ENCODE measurements around the gene PCDHGB2. TPM values are rescaled to one million over a fixed set of nuclear protein-coding genes. Genes with fewer than 3 reads are reported as not detected.
"Not testable (repeated sequence)": the region's sequence is repeated elsewhere in the genome, so short reads cannot be mapped to it uniquely, and the experiment has no call there.

Gene PCDHGB2
- polyA plus RNA-seq, 1 donor (not counting 4 experiments of a cell fraction or from before 2014, with no cell fraction given), result 0.12 TPM

GRCh38 chr5:141392429-141393198 lies 32.8 kb downstream of the PCDHGB2 start, which contains the start of gene PCDHGA8:
Gene PCDHGA8, plus strand, starts transcription at chr5:141392633. Its CDS starts 181 bp downstream, at chr5:141392814.
- H3K4me3 ChIP-seq (ENCODE audit: control insufficient read depth in 2 of 3, extremely low read depth in 1 of 3, insufficient read depth in 2 of 3, low read depth in 1 of 3, low read length in 3 of 3), result no peak within 1 kb of the TSS
- H3K27me3 ChIP-seq (ENCODE audit: control insufficient read depth, extremely low read depth, insufficient read depth, low read length), result peaks cover 11% of the 10 kb centered on the region
- DNase-seq (ENCODE audit: low read depth, low spot score) (no peak), FAIRE-seq (no peak)
- no peaks in the 10 kb centered on the region for H3K36me3 ChIP-seq (ENCODE audit: control insufficient read depth in 2 of 2, extremely low read depth in 1 of 2, insufficient read depth in 2 of 2, low read length in 2 of 2)
- H3K9me1 ChIP-seq (ENCODE audit: control insufficient read depth, extremely low read depth, insufficient read depth, low read length), result no peaks in the 10 kb centered on the region
- no peak within 1 kb of the TSS for H3K4me2 ChIP-seq (ENCODE audit: control insufficient read depth, extremely low read depth, insufficient read depth, low read depth, low read length)
- no peaks in the 10 kb centered on the region for H3K4me1 ChIP-seq (ENCODE audit: control insufficient read depth, extremely low read depth, insufficient read depth, low read length)
- peaks cover 29% of the 10 kb centered on the region for H3K9me3 ChIP-seq (ENCODE audit: control insufficient read depth, low read depth, low read length)
- H3K9ac ChIP-seq (ENCODE audit: control insufficient read depth, extremely low read depth, insufficient read depth, low read length), result no peak within 1 kb of the TSS
- TF ChIP-seq EZH2 (IDR thresholded peaks at IDR 0.05; ENCODE audit: low read length) (no peak), CTCF (optimal IDR thresholded peaks at IDR 0.05 in 1 of 3, IDR thresholded peaks at IDR 0.05 in 1 of 3, conservative IDR thresholded peaks at IDR 0.05 in 1 of 3; ENCODE audit: extremely low read depth in 1 of 3, insufficient read depth in 2 of 3, low read length in 3 of 3) (peak in 1 of 3 experiments; percentile 4)
- dilution Hi-C loops (cut with MboI; ENCODE audit: extremely low pct_ligation_motif_present, low sequenced_read_pairs), result no loop called here
- no peak within 1 kb of the TSS for H2AFZ ChIP-seq (ENCODE audit: control insufficient read depth, low read length)
- no peaks in the 10 kb centered on the region for H4K20me1 ChIP-seq (ENCODE audit: control insufficient read depth, extremely low read depth, insufficient read depth, low read length)
- no peaks in the 10 kb centered on the region for H3K79me2 ChIP-seq (ENCODE audit: control insufficient read depth, insufficient read depth, low read length)
- H3K27ac ChIP-seq (ENCODE audit: control insufficient read depth, insufficient read depth, low read length), result no peak within 1 kb of the TSS

- H2AFZ ChIP-seq (ENCODE audit: control insufficient read depth, low read length), result no peak overlapping the region
- H4K20me1 ChIP-seq (ENCODE audit: control insufficient read depth, extremely low read depth, insufficient read depth, low read length), result no peaks in the 10 kb centered on the region
- H3K27me3 ChIP-seq (ENCODE audit: control insufficient read depth, extremely low read depth, insufficient read depth, low read length), result peaks cover 11% of the 10 kb centered on the region
- FAIRE-seq, result no peak
- no peak overlapping the region for H3K4me2 ChIP-seq (ENCODE audit: control insufficient read depth, extremely low read depth, insufficient read depth, low read depth, low read length)
- no peaks in the 10 kb centered on the region for H3K36me3 ChIP-seq (ENCODE audit: control insufficient read depth in 2 of 2, extremely low read depth in 1 of 2, insufficient read depth in 2 of 2, low read length in 2 of 2)
- TF ChIP-seq EZH2 (IDR thresholded peaks at IDR 0.05; ENCODE audit: low read length), result no peak
- TF ChIP-seq CTCF (optimal IDR thresholded peaks at IDR 0.05 in 1 of 3, IDR thresholded peaks at IDR 0.05 in 1 of 3, conservative IDR thresholded peaks at IDR 0.05 in 1 of 3; ENCODE audit: extremely low read depth in 1 of 3, insufficient read depth in 2 of 3, low read length in 3 of 3), result no peak
- H3K27ac ChIP-seq (ENCODE audit: control insufficient read depth, insufficient read depth, low read length), result no peak overlapping the region
- DNase-seq (ENCODE audit: low read depth, low spot score), result no peak
- no peak overlapping the region for H3K4me3 ChIP-seq (ENCODE audit: control insufficient read depth in 2 of 3, extremely low read depth in 1 of 3, insufficient read depth in 2 of 3, low read depth in 1 of 3, low read length in 3 of 3)
- dilution Hi-C loops (cut with MboI; ENCODE audit: extremely low pct_ligation_motif_present, low sequenced_read_pairs), result no loop called here
- H3K4me1 ChIP-seq (ENCODE audit: control insufficient read depth, extremely low read depth, insufficient read depth, low read length), result no peaks in the 10 kb centered on the region
- H3K9ac ChIP-seq (ENCODE audit: control insufficient read depth, extremely low read depth, insufficient read depth, low read length), result no peak overlapping the region
- peaks cover 29% of the 10 kb centered on the region for H3K9me3 ChIP-seq (ENCODE audit: control insufficient read depth, low read depth, low read length)
- no peaks in the 10 kb centered on the region for H3K79me2 ChIP-seq (ENCODE audit: control insufficient read depth, insufficient read depth, low read length)
- no peaks in the 10 kb centered on the region for H3K9me1 ChIP-seq (ENCODE audit: control insufficient read depth, extremely low read depth, insufficient read depth, low read length)
Observed at GRCh38 chr5:141393267-141393666, 33.5 kb downstream of the PCDHGB2 start.

GRCh38 chr5:141394401-141395187 lies 34.8 kb downstream of the PCDHGB2 start:
- H3K4me1 ChIP-seq (ENCODE audit: control insufficient read depth, extremely low read depth, insufficient read depth, low read length); DNase-seq (ENCODE audit: low read depth, low spot score); H3K4me2 ChIP-seq (ENCODE audit: control insufficient read depth, extremely low read depth, insufficient read depth, low read depth, low read length); H3K9me1 ChIP-seq (ENCODE audit: control insufficient read depth, extremely low read depth, insufficient read depth, low read length); H2AFZ ChIP-seq (ENCODE audit: control insufficient read depth, low read length); H3K27ac ChIP-seq (ENCODE audit: control insufficient read depth, insufficient read depth, low read length); H3K79me2 ChIP-seq (ENCODE audit: control insufficient read depth, insufficient read depth, low read length); H3K4me3 ChIP-seq (ENCODE audit: control insufficient read depth in 2 of 3, extremely low read depth in 1 of 3, insufficient read depth in 2 of 3, low read depth in 1 of 3, low read length in 3 of 3); H3K27me3 ChIP-seq (ENCODE audit: control insufficient read depth, extremely low read depth, insufficient read depth, low read length); dilution Hi-C loops (cut with MboI; ENCODE audit: extremely low pct_ligation_motif_present, low sequenced_read_pairs); H3K9ac ChIP-seq (ENCODE audit: control insufficient read depth, extremely low read depth, insufficient read depth, low read length); H3K36me3 ChIP-seq (ENCODE audit: control insufficient read depth in 2 of 2, extremely low read depth in 1 of 2, insufficient read depth in 2 of 2, low read length in 2 of 2); H4K20me1 ChIP-seq (ENCODE audit: control insufficient read depth, extremely low read depth, insufficient read depth, low read length); FAIRE-seq: not testable (repeated sequence)
- H3K9me3 ChIP-seq (ENCODE audit: control insufficient read depth, low read depth, low read length), result peaks cover 28% of the 10 kb centered on the region
